ENCODE measurements around the gene KIAA1958.

DNA sequence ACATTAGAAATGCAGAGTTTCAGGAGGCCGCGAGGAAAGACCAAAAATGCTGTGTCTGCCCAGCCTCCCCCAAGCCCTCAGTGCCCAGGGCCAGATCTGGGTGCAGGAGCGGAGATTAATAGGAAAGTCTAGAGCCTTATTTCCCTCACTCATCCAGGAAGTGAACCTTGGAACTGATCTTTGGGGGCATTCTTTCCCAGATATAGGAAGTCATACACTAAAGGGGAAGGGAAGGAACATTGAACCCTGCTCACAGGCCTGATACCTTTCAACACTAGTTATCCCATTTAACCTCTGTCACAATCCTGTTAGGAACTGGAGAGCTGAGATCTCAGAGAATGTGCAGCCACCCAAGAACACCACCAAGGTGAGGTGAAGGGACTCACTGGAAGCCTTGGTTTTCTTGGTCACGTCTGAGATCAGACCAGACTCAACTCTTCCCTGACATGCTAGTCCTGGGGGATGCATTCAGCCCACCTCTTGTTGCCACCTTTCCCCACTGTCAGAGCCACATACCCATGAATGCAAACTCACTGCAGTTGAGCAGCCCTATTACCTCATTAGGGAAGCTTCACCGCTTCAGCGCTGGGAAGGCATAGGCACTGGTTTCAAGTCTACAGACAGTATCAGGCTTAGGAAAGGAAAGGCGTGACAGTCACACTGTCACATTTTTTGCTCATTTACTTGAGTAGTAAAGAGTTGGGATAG, 95.0 kb downstream of the KIAA1958 start:
- no peak for TF ChIP-seq POLR2A (IDR thresholded peaks at IDR 0.05)
- TF ChIP-seq, protein P1, sequence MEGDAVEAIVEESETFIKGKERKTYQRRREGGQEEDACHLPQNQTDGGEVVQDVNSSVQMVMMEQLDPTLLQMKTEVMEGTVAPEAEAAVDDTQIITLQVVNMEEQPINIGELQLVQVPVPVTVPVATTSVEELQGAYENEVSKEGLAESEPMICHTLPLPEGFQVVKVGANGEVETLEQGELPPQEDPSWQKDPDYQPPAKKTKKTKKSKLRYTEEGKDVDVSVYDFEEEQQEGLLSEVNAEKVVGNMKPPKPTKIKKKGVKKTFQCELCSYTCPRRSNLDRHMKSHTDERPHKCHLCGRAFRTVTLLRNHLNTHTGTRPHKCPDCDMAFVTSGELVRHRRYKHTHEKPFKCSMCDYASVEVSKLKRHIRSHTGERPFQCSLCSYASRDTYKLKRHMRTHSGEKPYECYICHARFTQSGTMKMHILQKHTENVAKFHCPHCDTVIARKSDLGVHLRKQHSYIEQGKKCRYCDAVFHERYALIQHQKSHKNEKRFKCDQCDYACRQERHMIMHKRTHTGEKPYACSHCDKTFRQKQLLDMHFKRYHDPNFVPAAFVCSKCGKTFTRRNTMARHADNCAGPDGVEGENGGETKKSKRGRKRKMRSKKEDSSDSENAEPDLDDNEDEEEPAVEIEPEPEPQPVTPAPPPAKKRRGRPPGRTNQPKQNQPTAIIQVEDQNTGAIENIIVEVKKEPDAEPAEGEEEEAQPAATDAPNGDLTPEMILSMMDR (IDR thresholded peaks at IDR 0.05 in 4 of 5, conservative IDR thresholded peaks at IDR 0.05 in 1 of 5), result no peak

All from gastrocnemius medialis (tissue), 4 donors.